Measurements from ENCODE around the gene EIF2B4.

Gene EIF2B4

DNA sequence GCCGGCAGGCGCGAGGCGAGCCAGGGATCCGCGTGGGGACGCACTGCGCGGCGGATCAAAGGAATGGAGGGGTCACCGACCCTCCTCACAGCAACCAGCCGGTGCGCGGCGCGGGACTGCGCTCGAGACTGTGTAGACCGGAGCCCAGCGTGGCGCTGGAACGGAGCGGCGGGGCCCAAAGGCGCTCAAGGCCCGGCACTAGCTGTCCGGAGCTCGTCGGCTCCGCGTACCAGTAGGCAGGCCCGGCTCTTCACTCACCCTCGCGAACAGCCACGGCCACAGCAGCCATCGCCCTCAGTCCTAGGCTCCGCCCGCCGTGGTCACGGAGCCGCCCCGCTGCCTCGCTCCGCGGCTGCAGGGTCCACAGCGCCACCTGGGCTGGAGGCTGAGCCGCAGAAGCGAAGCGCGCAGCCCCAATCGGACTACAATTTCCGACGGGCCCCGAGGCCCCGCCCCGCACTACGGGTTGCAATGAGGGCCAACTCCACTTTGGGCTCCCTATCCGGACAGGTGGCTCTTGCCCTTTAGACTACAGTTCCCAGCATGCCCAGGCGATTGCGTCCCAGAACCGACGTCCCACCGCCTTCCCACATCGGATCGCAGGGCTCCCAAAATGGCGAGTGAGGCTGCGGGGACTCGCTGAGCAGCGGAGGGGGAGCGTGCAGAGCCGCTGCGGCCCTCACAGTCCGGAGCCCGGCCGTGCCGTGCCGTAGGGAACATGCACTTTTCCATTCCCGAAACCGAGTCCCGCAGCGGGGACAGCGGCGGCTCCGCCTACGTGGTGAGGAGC, at the start of gene EIF2B4, which contains the start of gene SNX17:
TSS of gene EIF2B4 (minus strand) at position 313 of the 790 bp plus-strand sequence. CDS start at position 289, 24 bp downstream.
TSS of gene SNX17 (plus strand) at position 591 of the 790 bp plus-strand sequence. CDS start at position 719, 128 bp downstream.
- DNase-seq = peak; percentile 97 to 99

DNA sequence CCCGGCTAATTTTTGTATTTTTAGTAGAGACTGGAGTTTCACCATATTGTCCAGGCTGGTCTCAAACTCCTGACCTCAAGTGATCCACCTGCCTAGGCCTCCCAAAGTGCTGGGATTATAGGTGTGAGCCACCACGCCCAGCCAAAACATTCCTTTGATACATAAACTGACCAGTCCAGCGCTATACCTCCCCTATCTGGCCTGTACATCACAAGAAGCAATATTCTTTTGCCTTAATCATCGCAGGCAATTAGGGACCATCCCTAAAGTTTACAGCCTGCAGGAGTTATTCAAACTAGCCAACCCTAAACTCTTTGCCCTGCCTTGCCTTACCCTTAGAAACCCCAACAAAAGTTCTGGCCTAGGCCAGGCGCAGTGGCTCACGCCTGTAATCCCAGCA, 46.0 kb upstream of the EIF2B4 start:
- no peak for DNase-seq

DNA sequence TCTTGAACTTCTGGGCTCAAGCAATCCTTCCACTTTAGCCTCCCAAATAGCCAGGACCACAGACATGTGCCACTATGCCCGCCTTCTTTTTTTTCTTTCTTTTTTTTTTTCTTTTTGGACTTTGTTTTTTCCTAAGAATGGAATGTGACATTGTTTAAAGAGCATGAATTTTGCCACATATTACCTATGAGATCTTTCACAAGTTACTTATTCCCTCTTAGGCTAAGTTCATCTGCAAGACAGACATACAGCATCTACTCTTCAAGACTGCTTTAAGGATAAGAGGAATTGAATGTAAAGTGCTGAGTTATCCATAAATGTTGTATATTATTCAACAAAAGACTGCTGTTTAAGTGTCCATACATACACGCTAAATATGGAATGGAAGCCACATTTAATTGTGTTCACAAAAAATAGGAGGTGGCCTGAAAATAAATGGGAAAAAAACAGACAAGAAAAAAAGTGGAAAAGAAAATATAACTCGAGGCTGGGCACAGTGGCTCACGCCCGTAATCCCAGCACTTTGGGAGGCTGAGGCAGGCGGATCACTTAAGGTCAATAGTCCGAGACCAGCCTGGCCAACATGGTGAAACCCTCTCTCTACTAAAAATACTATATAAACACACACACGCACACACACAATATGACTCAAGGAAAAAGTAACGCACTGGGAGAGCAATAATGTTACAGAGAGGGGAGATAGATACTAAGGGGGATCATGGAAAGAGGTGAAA, 42.4 kb upstream of the EIF2B4 start:
- no peak for DNase-seq

DNA sequence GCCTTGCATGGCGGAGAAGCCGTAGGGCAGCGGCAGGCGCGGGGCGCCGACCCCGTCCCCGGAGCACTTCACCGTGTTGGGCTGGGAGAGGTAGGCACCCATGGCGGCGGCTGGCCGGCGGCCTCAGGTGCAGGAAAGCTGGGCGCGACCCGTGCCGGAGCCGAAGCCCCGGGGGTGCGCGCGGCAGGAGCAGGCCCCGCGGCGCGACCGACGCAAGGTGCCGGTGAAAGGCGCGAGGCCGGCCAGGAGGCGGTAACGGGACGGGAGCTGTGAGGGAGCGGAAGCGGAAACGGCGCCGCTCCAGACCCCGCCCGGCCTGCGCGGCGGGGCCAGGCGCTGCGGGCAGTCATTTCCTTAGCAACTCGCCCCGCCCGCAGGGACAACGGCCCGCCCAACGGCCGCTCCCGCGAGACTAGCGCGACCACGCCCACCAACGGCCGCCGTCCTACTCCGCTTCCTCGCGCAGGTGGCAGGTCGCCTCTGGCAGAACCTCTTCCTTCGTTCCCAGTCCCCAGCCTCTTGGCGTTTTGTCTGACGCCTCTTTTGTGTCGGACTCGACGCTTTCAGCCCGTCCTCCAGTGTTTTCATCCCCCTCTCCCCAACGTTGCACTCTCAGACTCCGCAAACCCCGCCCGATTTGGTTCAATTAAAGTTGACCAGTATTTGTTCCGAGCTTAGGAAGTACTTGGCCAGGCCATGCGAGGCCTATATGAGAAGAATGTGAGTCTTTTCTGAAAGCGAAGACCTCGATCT, 39.4 kb upstream of the EIF2B4 start, which contains the start of gene PPM1G:
TSS of gene PPM1G (minus strand) at position 271 of the 753 bp plus-strand sequence. CDS start at position 102, 169 bp downstream.
- DNase-seq = peak; percentile 78 to 98

- DNase-seq = peak in 1 of 2 experiments; percentile 63
Observed at GRCh38 chr2:27408601-27409320, 38.6 kb upstream of the EIF2B4 start.

DNA sequence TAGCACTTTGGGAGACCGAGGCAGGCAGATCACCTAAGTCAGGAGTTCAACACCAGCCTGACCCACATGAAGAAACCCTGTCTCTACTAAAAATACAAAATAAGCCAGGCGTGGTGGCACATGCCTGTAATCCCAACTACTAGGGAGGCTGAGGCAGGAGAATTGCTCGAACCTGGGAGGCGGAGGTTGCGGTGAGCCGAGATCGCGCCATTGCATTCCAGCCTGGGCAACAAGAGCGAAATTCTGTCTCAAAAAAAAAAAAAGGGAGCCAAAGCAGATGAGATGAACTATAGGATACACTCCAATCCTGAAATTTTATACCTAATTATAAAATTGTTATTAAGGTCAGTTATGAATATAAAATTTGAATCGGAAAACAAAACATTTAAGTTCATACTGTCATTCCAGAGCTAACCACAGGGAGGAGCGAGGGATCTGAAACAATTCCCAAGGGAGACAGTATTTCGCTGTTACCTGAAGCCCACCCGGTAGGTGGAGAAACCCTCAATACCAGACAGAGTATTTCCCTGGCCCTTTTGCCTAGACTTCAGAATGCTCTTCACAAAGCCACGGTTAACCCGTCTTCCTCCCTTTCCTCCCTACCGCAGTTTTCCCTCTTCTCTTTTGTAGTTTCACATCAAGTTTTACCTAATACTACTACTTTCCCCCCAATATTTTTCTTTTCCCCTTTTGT, 37.8 kb upstream of the EIF2B4 start:
- peak; percentile 76 to 84 for DNase-seq

GRCh38 chr2:27400348-27401135, 30.4 kb upstream of the EIF2B4 start:
- DNase-seq = no peak

- DNase-seq = no peak
Observed at GRCh38 chr2:27398962-27399361, 28.8 kb upstream of the EIF2B4 start.

- no peak for DNase-seq
Observed at GRCh38 chr2:27393225-27393624, 23.1 kb upstream of the EIF2B4 start.

- DNase-seq = no peak
Observed at GRCh38 chr2:27390822-27391679, 20.9 kb upstream of the EIF2B4 start.

DNA sequence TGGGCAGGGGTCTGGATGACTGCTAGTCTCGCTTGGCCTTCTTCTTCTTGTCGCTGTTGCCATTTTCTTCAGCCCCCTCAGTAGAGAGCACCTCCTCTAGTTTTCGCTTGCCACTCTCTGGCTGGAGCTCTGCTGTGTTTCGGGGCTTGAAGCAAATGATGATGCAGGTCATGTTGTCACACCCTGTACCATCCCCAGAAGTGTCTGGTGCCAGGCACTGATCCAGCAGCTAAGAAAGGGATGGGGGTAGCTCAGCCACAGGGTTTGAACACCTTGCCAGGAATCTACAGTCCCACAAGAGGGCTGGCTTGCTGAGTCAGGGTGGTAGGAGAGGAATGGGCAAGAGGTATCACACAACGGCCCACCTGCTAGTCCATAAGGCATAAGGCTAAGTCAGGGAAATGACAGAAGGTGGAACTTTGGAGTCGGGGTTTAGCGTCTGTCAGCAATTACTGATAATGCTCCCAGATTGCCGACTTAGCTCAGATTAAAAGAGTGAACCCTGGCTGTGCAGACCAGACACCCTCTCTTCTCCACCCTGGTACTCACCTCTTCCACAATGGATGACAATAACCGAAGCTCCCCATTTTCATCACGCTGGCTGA, 11.5 kb upstream of the EIF2B4 start:
- DNase-seq = no peak

GRCh38 chr2:27380626-27381545, 10.7 kb upstream of the EIF2B4 start, which contains the start of gene ZNF513:
TSS of gene ZNF513 (minus strand) at chr2:27380734. CDS start at chr2:27380526, 208 bp downstream.
- DNase-seq = peak; percentile 82 to 97

DNA sequence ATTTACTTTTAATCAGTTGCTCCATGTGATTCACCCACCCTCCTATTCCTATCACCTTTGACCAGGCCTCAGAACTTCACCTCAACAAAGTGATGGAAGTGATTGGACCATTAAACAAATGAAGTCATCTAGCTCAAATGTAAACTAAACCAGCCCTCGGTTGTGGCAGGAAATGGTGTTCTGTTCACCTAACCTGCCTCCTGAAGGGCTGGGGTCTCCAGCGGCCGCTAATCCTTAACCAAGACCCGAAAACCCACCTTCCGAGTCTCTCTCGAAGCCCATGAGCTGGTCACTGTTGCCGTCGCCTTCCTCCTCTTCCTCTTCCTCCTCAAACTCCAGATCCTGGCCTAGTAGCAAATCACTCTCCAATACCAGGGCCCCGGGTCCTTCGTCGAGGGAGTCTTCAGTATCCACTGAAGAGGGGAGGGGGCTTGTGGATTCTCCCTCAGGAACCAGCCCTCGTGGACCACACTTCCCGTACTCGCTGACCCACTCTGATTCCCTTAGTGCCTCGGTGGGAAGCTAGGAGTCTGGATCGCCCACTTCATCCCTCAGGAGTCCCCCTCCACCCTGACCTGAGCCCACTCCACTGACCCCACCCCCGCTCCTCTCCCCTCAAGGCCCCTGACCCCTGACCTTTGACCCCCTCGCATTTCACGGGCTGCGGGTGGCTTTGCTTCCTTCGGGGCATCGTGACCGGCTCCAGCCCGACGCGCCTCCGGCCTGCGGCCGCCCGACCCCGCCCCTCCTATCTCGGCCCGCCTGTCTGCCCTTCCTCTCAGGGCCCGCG, 9.9 kb upstream of the EIF2B4 start:
- DNase-seq = no peak

- no peak for DNase-seq
Observed at GRCh38 chr2:27379383-27379835, 9.3 kb upstream of the EIF2B4 start.

DNA sequence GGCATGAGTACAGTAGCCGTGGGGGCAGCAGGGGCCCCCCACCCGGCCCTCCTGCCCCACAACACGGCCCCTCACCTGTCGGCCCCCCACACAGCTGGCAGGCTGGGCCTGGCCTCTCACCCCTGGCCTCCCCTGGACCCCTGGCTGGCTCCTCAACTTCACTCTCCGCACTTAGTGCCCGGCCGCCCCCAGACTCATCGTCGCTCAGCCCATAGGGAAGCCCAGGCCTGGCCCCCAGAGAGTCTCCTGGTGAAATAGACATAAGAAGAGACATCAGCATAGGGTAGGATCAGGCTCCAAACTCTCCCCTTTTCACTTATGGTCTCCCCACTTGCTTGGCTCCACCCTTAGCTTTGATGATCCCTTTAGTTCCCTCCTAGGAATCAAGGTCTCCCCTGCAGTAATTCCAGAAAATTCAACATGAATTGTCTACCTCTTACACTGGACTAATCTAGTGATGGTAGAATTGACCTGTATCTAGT, 8.7 kb upstream of the EIF2B4 start:
- DNase-seq = no peak

DNA sequence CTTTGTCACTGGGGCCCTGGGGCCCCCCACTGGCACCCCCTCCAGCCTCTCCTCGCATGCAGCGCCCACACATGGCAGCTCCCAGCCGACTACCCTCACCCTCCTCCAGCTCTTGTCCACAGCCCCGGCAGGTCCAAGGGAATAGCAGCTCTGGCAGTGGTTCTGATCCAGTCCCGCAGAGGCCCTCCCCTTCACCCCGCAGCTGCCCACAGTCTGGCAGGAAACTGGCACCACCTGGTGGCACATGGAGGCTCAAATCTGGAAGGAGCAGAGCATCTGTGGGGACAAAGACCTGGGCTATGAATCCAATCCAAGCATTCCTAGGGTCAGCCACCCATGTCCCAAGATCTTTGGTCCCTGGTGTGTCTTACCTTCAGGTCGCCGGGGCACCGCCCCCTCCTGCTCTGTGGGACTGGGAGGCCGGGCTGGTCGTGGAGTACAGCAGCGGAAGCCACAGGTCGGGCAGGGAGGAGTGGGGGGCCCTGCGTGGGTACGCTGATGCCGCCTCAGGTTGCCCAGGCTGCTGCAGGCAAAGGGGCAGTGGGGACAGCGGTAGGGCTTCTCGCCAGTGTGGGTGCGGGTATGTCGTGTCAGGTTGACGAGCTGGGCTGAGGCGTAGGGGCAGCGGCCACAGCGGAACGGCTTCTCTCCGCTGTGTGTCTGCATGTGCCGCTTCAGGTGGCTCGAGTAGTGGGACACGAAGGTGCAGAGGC, 8.1 kb upstream of the EIF2B4 start:
- DNase-seq = peak in 1 of 2 experiments; percentile 7
